Urinary bladder (tissue), 4 donors: ENCODE measurements around the gene ZDHHC1. TPM values are rescaled to one million over a fixed set of nuclear protein-coding genes. Genes with fewer than 3 reads are reported as not detected.

Source experiments
- DNase-seq: peaks from one replicate; pipeline ENCODE4 v3.0.0-alpha.2; 2015; ENCODE audit errors: extremely low spot score
- H3K27ac ChIP-seq: one replicate; pipeline ENCODE4 v1.5.1; 2013; ENCODE audit warnings: low read depth, mild to moderate bottlenecking, moderate library complexity
- H3K36me3 ChIP-seq: one replicate; pipeline ENCODE4 v1.6.1; 2013; ENCODE audit warnings: mild to moderate bottlenecking, moderate library complexity; ENCODE audit not compliant: insufficient read depth
- H3K4me1 ChIP-seq: one replicate; pipeline ENCODE4 v1.6.1; 2013; ENCODE audit warnings: mild to moderate bottlenecking, moderate library complexity; ENCODE audit not compliant: insufficient read depth
- H3K4me3 ChIP-seq: one replicate; pipeline ENCODE4 v1.5.1; 2013; ENCODE audit warnings: low read depth, low read length
- WGBS: extraction: QIAGEN DNeasy Blood & Tissue Kit; methylation state at CpG from one replicate; pipeline ENCODE4 v1.1.7; 2013; 5-methylcytosine and 5-hydroxymethylcytosine counted together
- polyA plus RNA-seq: library from polyadenylated mRNA; stranded (reverse); fragments of 200-250 nt; gene quantifications from one replicate; pipeline ENCODE4 v1.2.3, GENCODE V29; 2013
- total RNA-seq: library from RNA; depleted of rRNA; stranded (reverse); fragments of >200 nt; gene quantifications from one replicate; pipeline ENCODE4 v1.2.3, GENCODE V29; 2014
- donor health status: healthy with polysubstance abuse.
- donor health status: healthy.

The ZDHHC1 gene, protein sequence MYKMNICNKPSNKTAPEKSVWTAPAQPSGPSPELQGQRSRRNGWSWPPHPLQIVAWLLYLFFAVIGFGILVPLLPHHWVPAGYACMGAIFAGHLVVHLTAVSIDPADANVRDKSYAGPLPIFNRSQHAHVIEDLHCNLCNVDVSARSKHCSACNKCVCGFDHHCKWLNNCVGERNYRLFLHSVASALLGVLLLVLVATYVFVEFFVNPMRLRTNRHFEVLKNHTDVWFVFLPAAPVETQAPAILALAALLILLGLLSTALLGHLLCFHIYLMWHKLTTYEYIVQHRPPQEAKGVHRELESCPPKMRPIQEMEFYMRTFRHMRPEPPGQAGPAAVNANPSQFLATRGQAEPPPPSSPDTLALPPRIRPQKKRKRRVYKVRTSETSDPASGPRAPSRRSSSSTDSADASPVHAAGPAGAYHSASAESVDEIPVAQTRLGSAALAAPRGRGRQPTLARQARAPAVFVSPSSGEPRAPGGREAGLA
- total RNA-seq = 3.8 TPM
- polyA plus RNA-seq = 10.9 TPM

DNA sequence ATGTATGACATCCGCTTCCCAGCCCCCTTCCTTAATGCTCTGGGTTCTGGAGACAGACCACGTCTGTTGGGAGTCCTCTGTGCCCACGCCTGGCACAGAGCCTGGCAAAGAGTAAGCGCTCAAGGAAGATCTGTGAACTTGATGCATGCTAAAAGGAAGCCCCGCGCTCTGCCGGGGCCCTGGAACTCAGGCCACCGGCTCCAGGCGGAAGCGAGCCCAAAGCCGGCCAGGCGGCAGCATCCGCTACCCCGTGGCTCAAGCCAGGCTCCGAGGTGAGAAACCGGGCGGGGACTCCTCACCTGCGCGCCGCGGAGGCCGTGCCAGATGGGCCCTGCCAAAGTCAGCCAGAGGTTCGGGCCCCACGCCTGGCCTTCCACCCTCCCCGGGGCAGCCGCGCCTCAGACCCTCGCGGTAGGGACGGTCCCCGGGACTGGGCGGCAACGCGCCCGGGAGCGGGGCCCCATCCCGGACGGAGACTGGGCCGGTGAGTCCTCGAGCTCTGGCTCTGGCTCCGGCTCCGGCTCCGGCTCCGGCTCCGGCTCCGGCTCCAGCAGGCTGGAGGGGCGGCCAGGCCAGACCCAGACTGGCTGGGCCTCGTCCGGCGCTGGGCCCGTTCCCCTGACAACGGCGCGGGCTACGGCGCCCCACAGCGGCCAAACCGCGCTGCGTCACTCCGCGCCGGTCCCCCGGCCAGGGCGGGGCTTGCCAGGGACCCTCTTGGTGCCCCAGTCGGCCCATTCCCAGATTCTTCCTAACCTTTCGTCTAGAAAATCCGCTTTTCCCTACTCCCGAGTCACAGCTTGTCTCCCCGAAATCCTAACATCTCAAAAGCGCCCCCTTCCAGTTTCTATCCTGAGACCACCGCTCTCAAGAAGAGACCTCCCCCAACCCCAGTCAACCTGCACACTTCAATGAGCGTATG lies at the start of gene ZDHHC1:
Gene ZDHHC1 (minus strand): TSS at position 606 of the 922 bp plus-strand sequence. CDS start 8,702 bp downstream, outside the sequence.
- no peak for DNase-seq
- H3K4me1 ChIP-seq = no peaks in the 10 kb centered on the region
- H3K36me3 ChIP-seq = no peaks in the 10 kb centered on the region
- H3K27ac ChIP-seq = peak within 1 kb of the TSS; percentile 53
- 2% methylated on average over 73 of the region's 73 CpGs for whole genome bisulfite sequencing
- peak within 1 kb of the TSS; percentile 82 for H3K4me3 ChIP-seq

DNA sequence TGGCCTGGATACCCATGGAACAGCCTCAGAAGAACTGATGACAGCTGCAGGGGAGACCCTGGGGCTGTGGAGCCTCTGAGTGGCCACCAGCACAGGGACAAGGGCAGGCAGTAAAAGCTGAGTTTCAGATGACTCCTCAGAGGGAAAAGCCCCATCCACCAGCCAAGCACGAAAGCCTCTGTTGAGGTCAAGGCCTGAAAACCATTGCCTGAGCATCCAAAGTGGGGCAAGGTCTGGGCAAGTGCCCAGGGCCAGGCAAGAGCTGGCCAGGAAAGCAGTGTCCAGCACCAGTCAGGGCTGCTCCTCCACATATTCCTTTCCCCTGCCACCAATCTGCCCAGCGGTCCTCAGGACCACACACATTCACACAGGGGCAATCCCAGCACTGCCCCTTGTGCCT lies 48.3 kb upstream of the ZDHHC1 start:
- Histone ChIP-seq H3K36me3 (no peaks in the 10 kb centered on the region), H3K4me1 (no peaks in the 10 kb centered on the region), H3K27ac (no peak overlapping the region), H3K4me3 (no peak overlapping the region)
- 89% methylated on average over 2 of the region's 2 CpGs for WGBS
- DNase-seq = no peak

DNA sequence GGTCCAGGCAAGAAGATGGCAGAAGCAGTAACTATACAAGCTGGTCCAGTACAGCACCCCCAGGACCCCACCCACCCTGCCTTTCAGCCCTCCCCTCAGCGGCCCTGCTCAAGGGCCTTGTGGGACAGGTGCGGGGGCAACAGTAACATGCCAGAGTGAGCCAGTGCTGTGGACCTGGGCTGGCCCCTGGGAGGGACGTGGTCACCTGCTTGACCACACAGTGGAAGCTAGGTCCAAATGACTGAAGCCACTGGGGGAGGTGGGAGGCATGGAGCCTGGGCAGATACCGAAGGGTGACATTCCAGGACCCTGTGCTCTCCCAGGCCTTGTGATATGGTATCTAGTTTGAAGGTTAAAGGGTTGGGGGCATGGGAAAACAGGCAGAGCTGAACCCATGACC lies 47.4 kb upstream of the ZDHHC1 start:
- no peak overlapping the region for H3K27ac ChIP-seq
- DNase-seq = no peak
- no peak overlapping the region for H3K4me3 ChIP-seq
- WGBS = 95% methylated on average over 4 of the region's 4 CpGs
- H3K36me3 ChIP-seq = no peaks in the 10 kb centered on the region
- no peaks in the 10 kb centered on the region for H3K4me1 ChIP-seq

DNA sequence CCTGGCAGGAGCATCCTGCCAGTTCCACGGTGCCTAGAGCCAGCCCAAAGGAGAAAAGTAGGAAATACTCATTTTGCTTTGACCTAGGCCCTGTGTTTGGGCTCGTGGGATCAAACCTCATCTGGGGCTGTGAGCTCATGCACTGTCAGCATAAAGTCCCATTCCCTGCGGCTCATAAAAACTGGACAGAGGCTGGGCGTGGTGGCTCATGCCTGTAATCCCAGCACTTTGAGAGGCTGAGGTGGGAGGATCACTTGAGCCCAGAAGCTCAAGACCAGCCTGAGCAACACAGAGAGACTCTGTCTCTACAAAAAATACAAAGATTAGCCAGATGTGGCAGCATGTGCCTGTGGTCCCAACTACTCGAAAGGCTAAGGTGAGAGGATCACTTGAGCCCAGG lies 46.8 kb upstream of the ZDHHC1 start:
- Histone ChIP-seq H3K27ac (no peak overlapping the region), H3K36me3 (no peaks in the 10 kb centered on the region), H3K4me1 (no peaks in the 10 kb centered on the region), H3K4me3 (no peak overlapping the region)
- DNase-seq = no peak
- 64% methylated on average over 5 of the region's 5 CpGs for WGBS

DNA sequence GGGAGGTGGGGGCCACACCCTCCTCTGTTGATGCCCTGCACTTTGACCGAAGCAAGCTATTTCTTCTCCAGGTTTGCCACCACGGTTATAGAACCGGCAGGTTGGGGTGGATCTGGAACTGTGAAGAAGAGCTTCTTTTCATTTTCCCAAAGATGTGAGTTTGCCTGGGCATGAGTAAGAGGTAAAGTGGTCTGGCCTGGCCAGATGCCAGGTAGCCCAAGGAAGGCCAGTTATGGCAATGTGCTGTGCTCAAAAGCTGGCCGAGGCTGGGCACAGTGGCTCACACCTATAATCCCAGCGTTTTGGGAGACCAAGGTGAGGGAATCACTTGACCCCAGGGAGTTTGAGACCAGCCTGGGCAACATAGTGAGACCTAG lies 46.0 kb upstream of the ZDHHC1 start:
- WGBS = 86% methylated on average over 5 of the region's 5 CpGs
- Histone ChIP-seq H3K4me3 (no peak overlapping the region), H3K36me3 (no peaks in the 10 kb centered on the region), H3K27ac (no peak overlapping the region), H3K4me1 (peaks cover 1% of the 10 kb centered on the region)
- no peak for DNase-seq

DNA sequence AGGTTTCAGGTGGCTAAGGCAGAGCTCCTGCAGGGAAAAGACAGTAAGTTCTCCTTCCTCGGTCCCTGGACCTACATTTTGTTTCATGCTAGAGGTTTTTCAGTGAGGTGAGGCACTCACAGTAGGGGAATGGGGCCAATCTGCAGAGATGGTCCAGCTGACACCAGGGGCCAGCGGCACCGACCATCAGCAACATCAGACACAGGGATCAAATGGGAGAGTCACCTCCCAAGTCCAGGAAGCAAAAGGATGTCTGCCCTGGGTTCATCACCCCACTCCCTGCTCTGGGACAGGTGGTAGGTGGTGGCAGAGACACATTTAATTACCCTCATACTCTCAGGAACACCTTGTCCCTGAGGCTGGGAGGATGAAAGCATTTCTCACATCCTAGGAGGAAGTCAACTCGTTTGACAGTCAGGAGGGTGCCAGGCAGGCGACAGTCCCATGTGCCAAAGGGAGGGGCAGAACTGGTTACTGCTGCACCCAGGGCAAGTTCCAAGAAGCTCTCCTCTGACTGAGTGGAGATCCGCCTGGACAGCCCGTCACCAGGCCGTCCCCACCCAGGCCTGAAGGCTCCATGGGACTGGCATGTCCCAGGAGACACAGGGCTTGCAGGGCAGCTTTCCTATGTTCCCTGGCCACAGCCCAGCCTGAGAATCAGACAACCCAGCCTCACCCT lies 45.5 kb upstream of the ZDHHC1 start:
- Histone ChIP-seq H3K27ac (no peak overlapping the region), H3K4me1 (peaks cover 1% of the 10 kb centered on the region)
- DNase-seq = no peak

DNA sequence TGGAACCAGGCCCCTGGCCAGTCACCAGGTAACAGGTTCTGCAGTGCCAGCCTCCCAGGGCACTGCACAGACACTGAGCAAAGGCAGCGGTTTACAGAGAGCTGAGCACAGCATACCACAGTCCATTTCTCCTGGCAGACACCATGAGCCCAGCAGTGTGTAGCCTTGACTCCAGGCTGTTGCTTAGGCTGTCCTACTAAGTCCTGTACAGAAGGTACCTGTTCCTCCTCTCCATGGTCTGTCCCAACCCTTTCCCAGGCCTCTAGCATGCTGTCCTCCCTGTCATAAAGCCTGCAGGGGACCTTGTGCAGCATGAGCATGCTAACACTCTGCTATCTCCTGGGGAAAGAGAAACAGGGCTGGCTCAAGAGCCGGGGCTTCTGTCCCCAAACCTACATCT lies 44.7 kb upstream of the ZDHHC1 start:
- WGBS = 88% methylated on average over 2 of the region's 2 CpGs
- Histone ChIP-seq H3K36me3 (no peaks in the 10 kb centered on the region), H3K4me3 (no peak overlapping the region), H3K27ac (no peak overlapping the region), H3K4me1 (peaks cover 1% of the 10 kb centered on the region)
- DNase-seq = no peak

More for the DNA sequence above, 45.5 kb upstream of the ZDHHC1 start:
- H3K4me3 ChIP-seq = no peak overlapping the region
- H3K36me3 ChIP-seq = no peaks in the 10 kb centered on the region
- WGBS = 83% methylated on average over 8 of the region's 8 CpGs

DNA sequence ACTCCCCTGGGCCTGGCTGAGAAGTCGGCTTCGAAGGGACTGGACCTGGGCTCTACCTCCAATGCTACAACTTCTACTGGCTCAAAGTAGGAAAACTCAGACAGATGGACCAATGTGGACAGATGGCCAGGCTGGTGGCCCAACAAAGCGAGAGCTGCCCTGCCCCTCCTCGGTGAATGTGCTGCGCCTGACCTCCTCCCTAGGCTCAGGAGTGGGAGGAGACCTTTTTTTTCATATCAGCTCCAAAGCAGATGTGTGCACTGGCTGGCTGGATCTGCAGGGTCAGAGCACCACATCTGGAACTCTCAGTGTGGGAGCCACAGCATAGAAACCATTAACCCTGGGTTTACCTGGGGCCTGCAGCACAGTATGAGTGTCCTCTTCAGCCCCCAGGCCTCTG lies 43.9 kb upstream of the ZDHHC1 start:
- H3K27ac ChIP-seq = no peak overlapping the region
- H3K36me3 ChIP-seq = no peaks in the 10 kb centered on the region
- no peak overlapping the region for H3K4me3 ChIP-seq
- no peak for DNase-seq
- peaks cover 1% of the 10 kb centered on the region for H3K4me1 ChIP-seq
- WGBS = 75% methylated on average over 5 of the region's 5 CpGs

DNA sequence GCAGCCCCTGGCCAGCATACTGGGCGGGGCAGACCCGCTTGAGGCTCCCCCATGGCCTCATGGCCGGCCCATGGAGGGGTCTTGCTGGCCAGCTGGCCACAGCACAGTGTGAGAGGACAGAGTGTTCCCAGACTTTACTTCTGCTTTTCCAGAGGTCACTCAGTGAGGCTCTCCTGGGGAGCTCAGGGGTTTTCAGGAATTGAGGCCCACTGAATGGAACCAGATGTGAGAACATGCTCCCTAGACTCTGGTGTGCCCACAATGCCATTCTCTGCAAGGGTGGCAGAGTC lies 43.5 kb upstream of the ZDHHC1 start:
- Histone ChIP-seq H3K4me1 (peaks cover 1% of the 10 kb centered on the region), H3K36me3 (no peaks in the 10 kb centered on the region), H3K27ac (no peak overlapping the region), H3K4me3 (no peak overlapping the region)
- whole genome bisulfite sequencing = 66% methylated on average over 3 of the region's 3 CpGs
- no peak for DNase-seq

DNA sequence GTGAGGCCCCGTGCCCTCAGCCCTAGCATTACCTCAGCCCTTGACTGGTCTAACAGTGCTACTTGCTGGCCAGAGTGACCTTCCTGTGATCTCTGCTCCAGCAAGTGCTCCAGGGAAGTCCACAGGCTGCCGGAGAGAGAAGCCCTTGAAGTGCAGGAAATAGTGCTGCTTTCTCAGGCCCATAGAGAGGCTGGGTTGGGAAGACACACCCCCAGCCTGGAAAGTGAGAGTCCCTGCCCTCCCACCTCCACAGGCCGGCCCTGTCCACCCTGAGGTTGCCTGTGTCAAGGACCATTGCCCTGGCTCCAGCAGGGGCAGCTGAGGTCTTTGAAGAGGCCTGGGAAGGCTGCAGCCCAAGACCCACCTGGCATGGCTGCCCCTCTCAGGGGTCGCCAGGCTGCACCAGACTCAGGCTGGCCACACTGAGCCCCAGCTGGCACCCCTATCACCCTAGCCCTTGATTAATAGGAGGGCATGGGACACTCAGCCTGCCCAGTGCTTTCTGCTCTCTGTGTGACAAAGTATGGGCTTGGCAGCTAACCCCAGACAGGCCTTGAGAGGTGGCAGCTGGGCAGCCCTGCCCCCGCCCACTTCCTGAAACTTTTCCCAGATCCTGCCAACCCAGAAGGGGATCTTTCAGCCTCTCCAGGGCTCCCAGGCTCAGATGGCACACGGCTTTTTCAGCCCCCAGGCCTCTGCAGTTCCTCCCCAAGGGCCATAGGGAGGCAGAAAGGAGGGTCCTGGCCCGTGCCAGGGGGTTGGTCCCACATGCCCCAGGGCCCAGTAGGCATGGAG lies 43.0 kb upstream of the ZDHHC1 start:
- no peak overlapping the region for H3K4me3 ChIP-seq
- H3K27ac ChIP-seq = no peak overlapping the region
- DNase-seq = no peak
- 60% methylated on average over 7 of the region's 7 CpGs for WGBS
- H3K36me3 ChIP-seq = no peaks in the 10 kb centered on the region
- H3K4me1 ChIP-seq = peaks cover 1% of the 10 kb centered on the region

DNA sequence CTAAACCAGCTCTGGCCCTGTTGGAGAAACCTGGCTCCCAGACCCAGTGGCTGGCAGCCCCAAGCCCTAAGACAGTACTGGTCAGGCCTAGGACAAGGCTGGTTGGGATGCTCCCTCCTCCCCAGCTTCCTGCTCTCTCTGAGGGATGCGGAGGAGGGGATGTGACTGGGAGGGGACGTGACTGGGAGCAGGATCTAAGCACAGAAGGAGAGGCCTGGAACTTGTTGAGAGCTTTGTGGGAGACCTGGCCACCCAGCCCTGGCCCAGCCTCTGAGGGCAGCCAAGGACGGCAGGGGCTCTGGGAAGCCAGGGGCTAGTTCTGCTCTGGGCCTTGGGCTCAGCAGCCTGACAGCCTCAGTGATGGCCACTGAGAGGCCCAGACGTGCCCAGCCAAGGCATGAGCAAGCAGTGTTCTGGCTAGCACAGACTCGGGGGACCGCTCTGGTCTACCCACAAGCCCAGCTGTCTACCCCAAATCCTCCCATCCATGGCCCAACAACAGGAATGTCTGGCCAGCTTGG lies 41.9 kb upstream of the ZDHHC1 start:
- H3K36me3 ChIP-seq = no peaks in the 10 kb centered on the region
- H3K4me3 ChIP-seq = no peak overlapping the region
- WGBS = 75% methylated on average over 6 of the region's 6 CpGs
- H3K4me1 ChIP-seq = peaks cover 1% of the 10 kb centered on the region
- no peak for DNase-seq
- H3K27ac ChIP-seq = no peak overlapping the region

DNA sequence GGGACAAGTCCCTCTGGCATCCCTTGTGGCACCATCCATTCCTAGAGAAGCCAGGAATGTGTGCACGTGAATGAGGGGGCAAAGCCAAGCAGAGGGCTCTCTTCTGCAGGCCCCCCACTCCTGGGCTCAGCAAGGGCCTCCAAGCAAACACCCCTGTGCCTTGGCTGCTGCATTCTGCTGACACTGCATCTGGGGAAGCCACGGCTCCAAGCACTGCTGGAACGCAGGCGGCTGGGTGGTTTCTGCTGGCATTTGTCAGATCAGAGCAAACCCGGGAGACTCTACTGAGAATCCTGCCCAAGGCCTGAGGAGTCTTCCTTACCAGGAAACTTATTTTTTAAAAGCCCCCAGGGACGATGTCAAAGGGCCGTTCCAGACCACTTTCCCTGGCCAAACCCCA lies 41.3 kb upstream of the ZDHHC1 start:
- 44% methylated on average over 7 of the region's 7 CpGs for WGBS
- H3K36me3 ChIP-seq = no peaks in the 10 kb centered on the region
- H3K27ac ChIP-seq = no peak overlapping the region
- H3K4me1 ChIP-seq = peaks cover 1% of the 10 kb centered on the region
- H3K4me3 ChIP-seq = no peak overlapping the region
- no peak for DNase-seq
